HG03175 (cell line): Measurements from ENCODE around the gene APOB.

Experiments
- ATAC-seq: cut with Tn5 transposase; IDR thresholded peaks from one replicate; pipeline ENCODE4 v1.9.1; 2021; ENCODE audit warnings: mild to moderate bottlenecking, moderate library complexity; ENCODE audit not compliant: unreplicated experiment

The APOB gene

GRCh38 chr2:21050164-21050563 lies 6.3 kb upstream of the APOB start:
- no peak for ATAC-seq

- ATAC-seq = no peak
Measured at GRCh38 chr2:21047141-21048009, 3.5 kb upstream of the APOB start.

- no peak for ATAC-seq
Measured at GRCh38 chr2:21046506-21046905, 2.6 kb upstream of the APOB start.

GRCh38 chr2:21044694-21045371 lies 960 bp upstream of the APOB start:
- no peak for ATAC-seq

GRCh38 chr2:21042958-21043743 lies 722 bp downstream of the APOB start:
- ATAC-seq = peak; percentile 86

- ATAC-seq = no peak
Measured at GRCh38 chr2:21042708-21042957, 1.2 kb downstream of the APOB start.

- ATAC-seq = no peak
Measured at GRCh38 chr2:21041943-21042707, 1.7 kb downstream of the APOB start.

- no peak for ATAC-seq
Measured at GRCh38 chr2:21041462-21041861, 2.4 kb downstream of the APOB start.

GRCh38 chr2:21040468-21041377 lies 3.1 kb downstream of the APOB start:
- ATAC-seq = no peak

GRCh38 chr2:21039979-21040467 lies 3.9 kb downstream of the APOB start:
- no peak for ATAC-seq

- no peak for ATAC-seq
Measured at GRCh38 chr2:21039080-21039556, 4.8 kb downstream of the APOB start.

GRCh38 chr2:21038403-21039073 lies 5.3 kb downstream of the APOB start:
- no peak for ATAC-seq

GRCh38 chr2:21037671-21038108 lies 6.2 kb downstream of the APOB start:
- ATAC-seq = no peak

GRCh38 chr2:21036708-21037670 lies 6.9 kb downstream of the APOB start:
- no peak for ATAC-seq

GRCh38 chr2:21035974-21036707 lies 7.7 kb downstream of the APOB start:
- no peak for ATAC-seq

- no peak for ATAC-seq
Measured at GRCh38 chr2:21035282-21035973, 8.4 kb downstream of the APOB start.

GRCh38 chr2:21034972-21035279 lies 8.9 kb downstream of the APOB start:
- ATAC-seq = no peak
